ENCODE measurements around the gene IRAK3. TPM values are rescaled to one million over a fixed set of nuclear protein-coding genes. Genes with fewer than 3 reads are reported as not detected.

The IRAK3 gene
- total RNA-seq, 1 experiment from 2014 or later, result 0.70 TPM

DNA sequence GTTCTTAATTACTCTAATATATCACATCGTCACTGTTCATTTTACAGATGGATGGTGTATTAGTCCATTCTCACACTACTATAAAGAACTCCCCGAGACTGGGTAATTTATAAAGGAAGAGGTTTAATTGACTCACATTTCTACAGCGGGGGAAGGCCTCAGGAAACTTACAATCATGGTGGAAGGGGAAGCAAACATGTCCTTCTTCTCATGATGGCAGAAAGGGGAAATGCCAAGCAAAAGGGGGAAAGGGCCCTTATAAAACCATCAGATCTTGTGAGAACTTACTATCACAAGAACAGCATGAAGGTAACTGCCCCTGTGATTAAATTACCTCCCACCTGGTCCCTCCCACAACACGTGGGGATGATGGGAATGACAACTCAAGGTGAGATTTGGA is 25.7 kb upstream of the IRAK3 start:
- Mint-ChIP-seq H3K27ac (no peak overlapping the region), H3K36me3 (peaks cover 43% of the 10 kb centered on the region), H3K4me1 (peaks cover 3% of the 10 kb centered on the region), H3K27me3 (ENCODE audit: low read depth) (no peaks in the 10 kb centered on the region), H3K9me3 (peaks cover 26% of the 10 kb centered on the region), H3K4me3 (no peak overlapping the region)
- no peak for ATAC-seq
- no peak for DNase-seq (ENCODE audit: low spot score)
- TF ChIP-seq FOXK1 (CRISPR knock-in tag; IDR thresholded peaks at IDR 0.05) (no peak), SMAD4 (CRISPR knock-in tag; IDR thresholded peaks at IDR 0.05) (no peak), GABPB1 (CRISPR knock-in tag; IDR thresholded peaks at IDR 0.05) (no peak), CREB1 (CRISPR knock-in tag; IDR thresholded peaks at IDR 0.05) (no peak), ZNF396 (CRISPR knock-in tag; IDR thresholded peaks at IDR 0.05; ENCODE audit: borderline replicate concordance) (no peak), SMAD3 (CRISPR knock-in tag; IDR thresholded peaks at IDR 0.05; ENCODE audit: borderline replicate concordance) (no peak), EMX1 (CRISPR knock-in tag; IDR thresholded peaks at IDR 0.05) (no peak)
- TF ChIP-seq, protein P1, sequence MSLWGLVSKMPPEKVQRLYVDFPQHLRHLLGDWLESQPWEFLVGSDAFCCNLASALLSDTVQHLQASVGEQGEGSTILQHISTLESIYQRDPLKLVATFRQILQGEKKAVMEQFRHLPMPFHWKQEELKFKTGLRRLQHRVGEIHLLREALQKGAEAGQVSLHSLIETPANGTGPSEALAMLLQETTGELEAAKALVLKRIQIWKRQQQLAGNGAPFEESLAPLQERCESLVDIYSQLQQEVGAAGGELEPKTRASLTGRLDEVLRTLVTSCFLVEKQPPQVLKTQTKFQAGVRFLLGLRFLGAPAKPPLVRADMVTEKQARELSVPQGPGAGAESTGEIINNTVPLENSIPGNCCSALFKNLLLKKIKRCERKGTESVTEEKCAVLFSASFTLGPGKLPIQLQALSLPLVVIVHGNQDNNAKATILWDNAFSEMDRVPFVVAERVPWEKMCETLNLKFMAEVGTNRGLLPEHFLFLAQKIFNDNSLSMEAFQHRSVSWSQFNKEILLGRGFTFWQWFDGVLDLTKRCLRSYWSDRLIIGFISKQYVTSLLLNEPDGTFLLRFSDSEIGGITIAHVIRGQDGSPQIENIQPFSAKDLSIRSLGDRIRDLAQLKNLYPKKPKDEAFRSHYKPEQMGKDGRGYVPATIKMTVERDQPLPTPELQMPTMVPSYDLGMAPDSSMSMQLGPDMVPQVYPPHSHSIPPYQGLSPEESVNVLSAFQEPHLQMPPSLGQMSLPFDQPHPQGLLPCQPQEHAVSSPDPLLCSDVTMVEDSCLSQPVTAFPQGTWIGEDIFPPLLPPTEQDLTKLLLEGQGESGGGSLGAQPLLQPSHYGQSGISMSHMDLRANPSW (CRISPR knock-in tag; conservative IDR thresholded peaks at IDR 0.05; ENCODE audit: low read depth), result no peak
- TF ChIP-seq, protein P2, sequence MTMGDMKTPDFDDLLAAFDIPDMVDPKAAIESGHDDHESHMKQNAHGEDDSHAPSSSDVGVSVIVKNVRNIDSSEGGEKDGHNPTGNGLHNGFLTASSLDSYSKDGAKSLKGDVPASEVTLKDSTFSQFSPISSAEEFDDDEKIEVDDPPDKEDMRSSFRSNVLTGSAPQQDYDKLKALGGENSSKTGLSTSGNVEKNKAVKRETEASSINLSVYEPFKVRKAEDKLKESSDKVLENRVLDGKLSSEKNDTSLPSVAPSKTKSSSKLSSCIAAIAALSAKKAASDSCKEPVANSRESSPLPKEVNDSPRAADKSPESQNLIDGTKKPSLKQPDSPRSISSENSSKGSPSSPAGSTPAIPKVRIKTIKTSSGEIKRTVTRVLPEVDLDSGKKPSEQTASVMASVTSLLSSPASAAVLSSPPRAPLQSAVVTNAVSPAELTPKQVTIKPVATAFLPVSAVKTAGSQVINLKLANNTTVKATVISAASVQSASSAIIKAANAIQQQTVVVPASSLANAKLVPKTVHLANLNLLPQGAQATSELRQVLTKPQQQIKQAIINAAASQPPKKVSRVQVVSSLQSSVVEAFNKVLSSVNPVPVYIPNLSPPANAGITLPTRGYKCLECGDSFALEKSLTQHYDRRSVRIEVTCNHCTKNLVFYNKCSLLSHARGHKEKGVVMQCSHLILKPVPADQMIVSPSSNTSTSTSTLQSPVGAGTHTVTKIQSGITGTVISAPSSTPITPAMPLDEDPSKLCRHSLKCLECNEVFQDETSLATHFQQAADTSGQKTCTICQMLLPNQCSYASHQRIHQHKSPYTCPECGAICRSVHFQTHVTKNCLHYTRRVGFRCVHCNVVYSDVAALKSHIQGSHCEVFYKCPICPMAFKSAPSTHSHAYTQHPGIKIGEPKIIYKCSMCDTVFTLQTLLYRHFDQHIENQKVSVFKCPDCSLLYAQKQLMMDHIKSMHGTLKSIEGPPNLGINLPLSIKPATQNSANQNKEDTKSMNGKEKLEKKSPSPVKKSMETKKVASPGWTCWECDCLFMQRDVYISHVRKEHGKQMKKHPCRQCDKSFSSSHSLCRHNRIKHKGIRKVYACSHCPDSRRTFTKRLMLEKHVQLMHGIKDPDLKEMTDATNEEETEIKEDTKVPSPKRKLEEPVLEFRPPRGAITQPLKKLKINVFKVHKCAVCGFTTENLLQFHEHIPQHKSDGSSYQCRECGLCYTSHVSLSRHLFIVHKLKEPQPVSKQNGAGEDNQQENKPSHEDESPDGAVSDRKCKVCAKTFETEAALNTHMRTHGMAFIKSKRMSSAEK (CRISPR knock-in tag; IDR thresholded peaks at IDR 0.05; ENCODE audit: borderline replicate concordance), result no peak
- TF ChIP-seq, protein P3, sequence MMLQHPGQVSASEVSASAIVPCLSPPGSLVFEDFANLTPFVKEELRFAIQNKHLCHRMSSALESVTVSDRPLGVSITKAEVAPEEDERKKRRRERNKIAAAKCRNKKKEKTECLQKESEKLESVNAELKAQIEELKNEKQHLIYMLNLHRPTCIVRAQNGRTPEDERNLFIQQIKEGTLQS (CRISPR knock-in tag; conservative IDR thresholded peaks at IDR 0.05), result no peak
- TF ChIP-seq, protein P4, sequence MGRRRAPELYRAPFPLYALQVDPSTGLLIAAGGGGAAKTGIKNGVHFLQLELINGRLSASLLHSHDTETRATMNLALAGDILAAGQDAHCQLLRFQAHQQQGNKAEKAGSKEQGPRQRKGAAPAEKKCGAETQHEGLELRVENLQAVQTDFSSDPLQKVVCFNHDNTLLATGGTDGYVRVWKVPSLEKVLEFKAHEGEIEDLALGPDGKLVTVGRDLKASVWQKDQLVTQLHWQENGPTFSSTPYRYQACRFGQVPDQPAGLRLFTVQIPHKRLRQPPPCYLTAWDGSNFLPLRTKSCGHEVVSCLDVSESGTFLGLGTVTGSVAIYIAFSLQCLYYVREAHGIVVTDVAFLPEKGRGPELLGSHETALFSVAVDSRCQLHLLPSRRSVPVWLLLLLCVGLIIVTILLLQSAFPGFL (CRISPR knock-in tag; IDR thresholded peaks at IDR 0.05; ENCODE audit: borderline replicate concordance), result no peak
- TF ChIP-seq, protein P5, sequence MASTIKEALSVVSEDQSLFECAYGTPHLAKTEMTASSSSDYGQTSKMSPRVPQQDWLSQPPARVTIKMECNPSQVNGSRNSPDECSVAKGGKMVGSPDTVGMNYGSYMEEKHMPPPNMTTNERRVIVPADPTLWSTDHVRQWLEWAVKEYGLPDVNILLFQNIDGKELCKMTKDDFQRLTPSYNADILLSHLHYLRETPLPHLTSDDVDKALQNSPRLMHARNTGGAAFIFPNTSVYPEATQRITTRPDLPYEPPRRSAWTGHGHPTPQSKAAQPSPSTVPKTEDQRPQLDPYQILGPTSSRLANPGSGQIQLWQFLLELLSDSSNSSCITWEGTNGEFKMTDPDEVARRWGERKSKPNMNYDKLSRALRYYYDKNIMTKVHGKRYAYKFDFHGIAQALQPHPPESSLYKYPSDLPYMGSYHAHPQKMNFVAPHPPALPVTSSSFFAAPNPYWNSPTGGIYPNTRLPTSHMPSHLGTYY (CRISPR knock-in tag; IDR thresholded peaks at IDR 0.05), result no peak
- TF ChIP-seq, protein P6, sequence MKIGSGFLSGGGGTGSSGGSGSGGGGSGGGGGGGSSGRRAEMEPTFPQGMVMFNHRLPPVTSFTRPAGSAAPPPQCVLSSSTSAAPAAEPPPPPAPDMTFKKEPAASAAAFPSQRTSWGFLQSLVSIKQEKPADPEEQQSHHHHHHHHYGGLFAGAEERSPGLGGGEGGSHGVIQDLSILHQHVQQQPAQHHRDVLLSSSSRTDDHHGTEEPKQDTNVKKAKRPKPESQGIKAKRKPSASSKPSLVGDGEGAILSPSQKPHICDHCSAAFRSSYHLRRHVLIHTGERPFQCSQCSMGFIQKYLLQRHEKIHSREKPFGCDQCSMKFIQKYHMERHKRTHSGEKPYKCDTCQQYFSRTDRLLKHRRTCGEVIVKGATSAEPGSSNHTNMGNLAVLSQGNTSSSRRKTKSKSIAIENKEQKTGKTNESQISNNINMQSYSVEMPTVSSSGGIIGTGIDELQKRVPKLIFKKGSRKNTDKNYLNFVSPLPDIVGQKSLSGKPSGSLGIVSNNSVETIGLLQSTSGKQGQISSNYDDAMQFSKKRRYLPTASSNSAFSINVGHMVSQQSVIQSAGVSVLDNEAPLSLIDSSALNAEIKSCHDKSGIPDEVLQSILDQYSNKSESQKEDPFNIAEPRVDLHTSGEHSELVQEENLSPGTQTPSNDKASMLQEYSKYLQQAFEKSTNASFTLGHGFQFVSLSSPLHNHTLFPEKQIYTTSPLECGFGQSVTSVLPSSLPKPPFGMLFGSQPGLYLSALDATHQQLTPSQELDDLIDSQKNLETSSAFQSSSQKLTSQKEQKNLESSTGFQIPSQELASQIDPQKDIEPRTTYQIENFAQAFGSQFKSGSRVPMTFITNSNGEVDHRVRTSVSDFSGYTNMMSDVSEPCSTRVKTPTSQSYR (CRISPR knock-in tag; IDR thresholded peaks at IDR 0.05), result no peak
- ChIA-PET POLR2A (no interaction called here), CTCF (no interaction called here)
